Lower leg skin (tissue), 4 donors: ENCODE measurements around the gene PPP2R3A. TPM values are rescaled to one million over a fixed set of nuclear protein-coding genes. Genes with fewer than 3 reads are reported as not detected.

ENCODE experiments used
- DNase-seq, 2 donors: peaks; one replicate each; pipeline ENCODE4 v3.0.0-alpha.2; 2019; ENCODE audit warnings: low spot score in 2 of 2
- H3K4me3 ChIP-seq: fragments of 200-600 bp; sonication (generic); 2 replicates; pipeline ENCODE4 v1.5.1; 2017; ENCODE audit warnings: mild to moderate bottlenecking, low read depth; ENCODE audit not compliant: poor library complexity, severe bottlenecking
- CTCF ChIP-seq, 3 donors: fragments of 450-650 bp; IDR thresholded peaks; one replicate each; pipeline ENCODE4 v1.5.1; 2016; ENCODE audit warnings: antibody characterized with exemption in 3 of 3, mild to moderate bottlenecking in 3 of 3, moderate library complexity in 2 of 3
- POLR2A ChIP-seq, 2 donors: fragments of 450-650 bp; IDR thresholded peaks; one replicate each; pipeline ENCODE4 v1.6.1; 2016 to 2017; ENCODE audit warnings: antibody characterized with exemption in 2 of 2, mild to moderate bottlenecking in 1 of 2, moderate library complexity in 1 of 2
- WGBS, 2 donors: methylation state at CpG; one replicate each; pipeline ENCODE4 v1.1.5; 2018; 5-methylcytosine and 5-hydroxymethylcytosine counted together
- intact Hi-C: fragments of 100-400 bp; cut with DNase I; formaldehyde crosslinking; loops from one replicate; pipeline ENCODE4 v1.15.0; 2023; ENCODE audit warnings: low total_unique reads
- total RNA-seq, 4 donors: library from RNA; depleted of rRNA; stranded (reverse); fragments of >200 nt; gene quantifications; one replicate each; pipeline ENCODE4 v1.1.0, GENCODE V29; 2016

The PPP2R3A gene
- total RNA-seq, 4 donors from 2014 or later, result 36.8 to 39.7 (median 38.5) TPM

DNA sequence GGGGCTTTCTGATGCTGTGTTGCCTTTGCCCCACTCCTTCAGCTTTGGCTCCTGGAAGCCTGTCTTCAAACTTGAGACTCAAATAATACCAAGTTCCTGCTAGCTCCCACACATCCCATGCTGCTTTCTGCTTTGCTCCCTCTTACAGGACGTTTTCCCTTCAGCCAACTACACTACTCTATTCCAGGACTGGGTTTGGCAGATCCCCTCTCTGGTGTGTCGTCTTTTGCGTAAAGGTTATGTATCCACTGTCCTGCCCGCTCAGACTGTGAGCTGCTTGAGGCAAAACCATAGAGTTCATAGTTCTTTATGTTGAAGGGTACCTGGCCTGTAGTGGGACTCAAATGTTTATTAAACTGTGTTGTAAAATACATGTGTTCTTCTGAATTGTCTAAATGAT lies 25.4 kb downstream of the PPP2R3A start:
- 78 to 81% methylated on average over 4 of the region's 4 CpGs for WGBS, 2 donors
- DNase-seq, result no peak
- H3K4me3 ChIP-seq, result no peak overlapping the region
- TF ChIP-seq CTCF (IDR thresholded peaks at IDR 0.05) (no peak), POLR2A (IDR thresholded peaks at IDR 0.05) (no peak)
- intact Hi-C loops, result no loop called here

DNA sequence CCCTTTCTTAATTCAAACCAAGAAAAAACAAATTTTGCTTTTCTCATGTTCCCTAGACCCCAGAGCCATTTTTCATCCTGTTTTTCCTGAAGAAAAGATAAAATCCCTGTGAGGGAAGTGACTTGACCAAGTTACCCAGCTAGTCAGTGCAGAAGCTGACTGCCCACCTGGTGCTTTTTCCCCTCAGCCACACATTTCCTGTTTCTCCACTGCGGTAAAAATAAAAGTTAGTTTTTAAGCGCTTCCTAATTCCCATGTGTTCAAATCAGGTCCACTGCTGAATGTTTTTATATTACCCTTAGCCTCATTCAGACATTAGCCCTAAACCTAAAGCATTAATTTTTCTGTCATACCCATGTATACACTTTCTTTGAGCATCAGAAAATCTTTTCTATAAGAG lies 26.1 kb downstream of the PPP2R3A start:
- no peak for TF ChIP-seq POLR2A (IDR thresholded peaks at IDR 0.05)
- TF ChIP-seq CTCF (IDR thresholded peaks at IDR 0.05), result no peak
- no peak for DNase-seq
- no peak overlapping the region for H3K4me3 ChIP-seq
- WGBS, 2 donors, result 74 to 76% methylated on average over 2 of the region's 2 CpGs
- intact Hi-C loops, result no loop called here

GRCh38 chr3:135992072-135992471 lies 26.5 kb downstream of the PPP2R3A start:
- TF ChIP-seq POLR2A (IDR thresholded peaks at IDR 0.05), result no peak
- TF ChIP-seq CTCF (IDR thresholded peaks at IDR 0.05), result no peak
- intact Hi-C loops, result no loop called here
- no peak overlapping the region for H3K4me3 ChIP-seq
- no peak for DNase-seq

DNA sequence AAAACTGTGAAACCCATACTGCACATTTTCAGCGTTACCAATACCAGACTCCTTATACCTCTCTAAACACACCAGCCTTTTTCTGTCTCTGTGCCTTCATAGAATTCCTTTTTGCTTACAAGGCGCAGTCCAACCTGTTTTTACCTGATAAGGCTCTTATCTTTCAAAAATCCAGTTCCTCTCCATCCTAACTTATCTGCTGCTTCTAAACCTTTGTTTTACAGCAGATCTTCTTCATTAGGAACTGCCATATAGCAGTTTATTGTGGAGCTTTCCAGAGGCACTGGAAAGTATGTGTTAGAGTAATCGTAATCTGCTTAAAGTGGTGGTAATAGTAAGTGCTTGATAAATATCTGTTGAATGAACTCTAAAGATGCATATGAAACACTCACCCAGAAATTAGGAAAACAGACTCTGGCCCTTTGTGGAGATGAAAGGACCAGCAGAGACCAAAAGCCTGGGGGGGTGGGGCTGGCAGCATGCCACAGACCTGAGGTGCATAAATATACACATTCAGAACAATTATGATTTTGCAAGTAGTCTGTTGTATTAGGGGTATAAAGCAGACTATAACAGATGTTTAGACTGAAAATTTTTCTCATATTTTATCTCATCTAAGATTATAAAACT lies 29.3 kb downstream of the PPP2R3A start:
- no peak for DNase-seq
- WGBS, 2 donors, result 81 to 86% methylated on average over 3 of the region's 3 CpGs
- H3K4me3 ChIP-seq, result no peak overlapping the region
- intact Hi-C loops, result no loop called here
- TF ChIP-seq POLR2A (IDR thresholded peaks at IDR 0.05) (no peak), CTCF (IDR thresholded peaks at IDR 0.05) (no peak)

DNA sequence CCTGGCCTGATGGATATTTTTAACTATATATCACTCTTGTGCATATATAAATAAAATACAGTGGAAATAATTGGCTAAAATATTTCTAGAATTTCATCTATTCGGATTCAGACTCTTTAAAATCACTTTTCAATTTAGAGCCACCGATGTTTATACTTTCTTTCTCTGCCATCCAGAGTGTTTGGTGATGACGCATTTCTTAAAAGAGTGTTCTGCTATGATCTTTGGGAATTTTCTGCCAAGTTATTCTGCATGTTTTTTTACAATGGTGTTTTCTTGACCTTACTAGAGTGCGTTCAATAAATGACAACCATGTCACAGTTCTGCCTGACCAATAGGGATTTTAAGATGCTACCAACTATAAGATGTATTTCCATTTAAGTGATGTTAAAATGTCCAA lies 30.2 kb downstream of the PPP2R3A start:
- DNase-seq, result no peak
- no peak overlapping the region for H3K4me3 ChIP-seq
- intact Hi-C loops, result no loop called here
- TF ChIP-seq CTCF (IDR thresholded peaks at IDR 0.05) (no peak), POLR2A (IDR thresholded peaks at IDR 0.05) (no peak)
- 83 to 85% methylated on average over 4 of the region's 4 CpGs for WGBS, 2 donors
